Fibroblast of villous mesenchyme (primary cell): ENCODE measurements around the gene TOPAZ1. TPM values are rescaled to one million over a fixed set of nuclear protein-coding genes. Genes with fewer than 3 reads are reported as not detected.

ENCODE experiments used
- DNase-seq: peaks from one replicate; pipeline ENCODE4 v3.0.0-alpha.2; 2010; ENCODE audit warnings: low read depth
- H3K4me3 ChIP-seq: 2 replicates; pipeline ENCODE4 v1.5.1; 2011; ENCODE audit warnings: low read depth, mild to moderate bottlenecking, low read length
- total RNA-seq: library from RNA; depleted of rRNA; stranded (reverse); fragments of >200 nt; gene quantifications from 2 replicates; pipeline ENCODE4 v1.2.3, GENCODE V29; 2012
- TF ChIP-seq, protein P1 (sequence below): IDR thresholded peaks from 2 replicates; pipeline ENCODE4 v1.5.1; 2012; ENCODE audit warnings: low read depth, mild to moderate bottlenecking, low read length; ENCODE audit not compliant: insufficient read depth

The TOPAZ1 gene
- total RNA-seq, 1 donor, result not detected

GRCh38 chr3:44365952-44366351, 124.3 kb downstream of the TOPAZ1 start:
- H3K4me3 ChIP-seq, result no peak overlapping the region
- no peak for DNase-seq
- TF ChIP-seq, protein P1, sequence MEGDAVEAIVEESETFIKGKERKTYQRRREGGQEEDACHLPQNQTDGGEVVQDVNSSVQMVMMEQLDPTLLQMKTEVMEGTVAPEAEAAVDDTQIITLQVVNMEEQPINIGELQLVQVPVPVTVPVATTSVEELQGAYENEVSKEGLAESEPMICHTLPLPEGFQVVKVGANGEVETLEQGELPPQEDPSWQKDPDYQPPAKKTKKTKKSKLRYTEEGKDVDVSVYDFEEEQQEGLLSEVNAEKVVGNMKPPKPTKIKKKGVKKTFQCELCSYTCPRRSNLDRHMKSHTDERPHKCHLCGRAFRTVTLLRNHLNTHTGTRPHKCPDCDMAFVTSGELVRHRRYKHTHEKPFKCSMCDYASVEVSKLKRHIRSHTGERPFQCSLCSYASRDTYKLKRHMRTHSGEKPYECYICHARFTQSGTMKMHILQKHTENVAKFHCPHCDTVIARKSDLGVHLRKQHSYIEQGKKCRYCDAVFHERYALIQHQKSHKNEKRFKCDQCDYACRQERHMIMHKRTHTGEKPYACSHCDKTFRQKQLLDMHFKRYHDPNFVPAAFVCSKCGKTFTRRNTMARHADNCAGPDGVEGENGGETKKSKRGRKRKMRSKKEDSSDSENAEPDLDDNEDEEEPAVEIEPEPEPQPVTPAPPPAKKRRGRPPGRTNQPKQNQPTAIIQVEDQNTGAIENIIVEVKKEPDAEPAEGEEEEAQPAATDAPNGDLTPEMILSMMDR, result no peak

DNA sequence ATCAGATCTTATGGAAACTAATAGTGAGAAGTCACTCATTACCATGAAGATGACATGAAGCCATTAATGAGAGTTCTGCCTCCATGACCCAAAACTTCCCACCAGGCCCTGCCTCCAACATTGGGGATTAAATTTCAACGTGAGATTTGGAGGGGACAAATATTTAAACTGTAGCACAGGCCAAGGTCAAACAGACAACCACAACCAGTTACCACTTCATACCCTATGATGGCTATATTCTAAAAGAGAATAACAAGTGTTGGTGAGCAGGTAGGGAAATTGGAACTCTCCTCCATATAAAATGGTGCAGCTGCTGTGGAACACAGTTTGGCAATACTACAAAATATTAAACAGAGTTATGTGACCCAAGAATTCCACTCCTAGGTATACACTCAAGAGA, 133.8 kb downstream of the TOPAZ1 start:
- no peak for DNase-seq
- H3K4me3 ChIP-seq, result no peak overlapping the region
- TF ChIP-seq, protein P1, result no peak

Other genes with a start within 250 kb of the TOPAZ1 start
- gene TCAIM, start 96.9 kb downstream of the TOPAZ1 start, total RNA-seq, result 19.6 and 37.6 TPM in 2 replicates
- gene ZNF445, start 235.8 kb downstream of the TOPAZ1 start, total RNA-seq, result 9.0 and 9.5 TPM in 2 replicates